ENCODE data around the gene FBXO47. TPM values are rescaled to one million over a fixed set of nuclear protein-coding genes. Genes with fewer than 3 reads are reported as not detected.
A peak's percentile ranks its signal among the peaks of the same experiment; 100 is the strongest.

Gene FBXO47
- total and polyA plus RNA-seq, 2 donors (not counting 3 experiments of a cell fraction or from before 2014, with no cell fraction given), result not detected

DNA sequence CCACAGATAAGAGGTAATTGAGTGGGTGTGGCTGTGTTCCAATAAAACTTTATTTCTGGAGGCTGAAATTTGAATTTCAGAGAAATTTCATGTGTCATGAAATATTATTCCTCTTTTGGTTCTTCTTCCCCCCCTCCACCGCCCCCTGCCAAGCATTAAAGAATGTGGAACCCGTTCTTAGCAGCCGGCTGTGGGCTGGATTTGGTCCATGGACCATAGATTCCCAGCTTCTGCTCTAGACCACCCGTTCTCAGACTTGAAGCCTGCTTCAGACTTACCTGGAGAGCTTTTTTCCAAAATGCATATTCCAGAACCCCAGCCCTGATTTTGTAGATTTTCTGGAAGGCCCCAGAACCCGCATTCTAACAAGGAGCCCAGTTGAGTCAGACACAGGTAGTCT is 56.9 kb downstream of the FBXO47 start:
- intact Hi-C loops (cut with micrococcal nuclease) (no loop called here), dilution Hi-C loops (cut with MboI; ENCODE audit: extremely low pct_ligation_motif_present, low sequenced_read_pairs) (no loop called here)
- no peak for DNase-seq (ENCODE audit: low read depth, low spot score)
- no peaks in the 10 kb centered on the region for H3K27me3 ChIP-seq (ENCODE audit: control insufficient read depth in 2 of 2, insufficient read depth in 2 of 2, low read length in 2 of 2)
- BruUV-seq (replicated peaks), result no TSS peak
- POLR2A ChIA-PET, result interaction anchor here (0.7 kb wide), 1 partner anchor 41 kb away, joined by 3 read pairs; the partner anchor contains the start of gene LASP1
- H3K27ac ChIP-seq (ENCODE audit: insufficient read depth, low read depth, low read length), result no peak overlapping the region
- no peak overlapping the region for H3K9ac ChIP-seq (replicated peaks; ENCODE audit: extremely low read depth, insufficient read depth, low read length)
- no peaks in the 10 kb centered on the region for H4K20me1 ChIP-seq (replicated peaks; ENCODE audit: control insufficient read depth, extremely low read depth, insufficient read depth, low read length)
- FAIRE-seq, result no peak
- peaks cover 32% of the 10 kb centered on the region for H3K4me1 ChIP-seq (ENCODE audit: control insufficient read depth, extremely low read depth, insufficient read depth, low read length)
- no peak overlapping the region for H2AFZ ChIP-seq (ENCODE audit: low read depth, low read length)
- no peaks in the 10 kb centered on the region for H3K9me3 ChIP-seq (replicated peaks; ENCODE audit: control insufficient read depth, insufficient read depth, low read length)
- peaks cover 6 to 35% of the 10 kb centered on the region in 2 experiments for H3K36me3 ChIP-seq (ENCODE audit: control insufficient read depth in 2 of 2, extremely low read depth in 1 of 2, insufficient read depth in 2 of 2, low read length in 2 of 2)
- no peak overlapping the region for H3K4me2 ChIP-seq (ENCODE audit: insufficient read depth, low read length)
- TF ChIP-seq EZH2 (IDR thresholded peaks at IDR 0.05; ENCODE audit: borderline replicate concordance, low read depth, low read length, severe bottlenecking) (no peak), POLR2AphosphoS5 (IDR thresholded peaks at IDR 0.05; ENCODE audit: insufficient read depth, low read depth, low read length) (no peak), MYC (IDR thresholded peaks at IDR 0.05; ENCODE audit: low read depth, low read length) (no peak), JUN (IDR thresholded peaks at IDR 0.05; ENCODE audit: borderline replicate concordance, insufficient read depth, insufficient read length, low read depth) (no peak)
- TF ChIP-seq, protein P1, sequence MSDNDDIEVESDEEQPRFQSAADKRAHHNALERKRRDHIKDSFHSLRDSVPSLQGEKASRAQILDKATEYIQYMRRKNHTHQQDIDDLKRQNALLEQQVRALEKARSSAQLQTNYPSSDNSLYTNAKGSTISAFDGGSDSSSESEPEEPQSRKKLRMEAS (IDR thresholded peaks at IDR 0.05; ENCODE audit: insufficient read depth, insufficient read length), result no peak
- H3K79me2 ChIP-seq (ENCODE audit: control insufficient read depth, insufficient read depth, low read length), result peaks cover 38% of the 10 kb centered on the region
- CTCF ChIA-PET, result no interaction called here
- H3K9me1 ChIP-seq (replicated peaks; ENCODE audit: control insufficient read depth, extremely low read depth, insufficient read depth, low read length), result no peaks in the 10 kb centered on the region
- no peak overlapping the region for H3K4me3 ChIP-seq (replicated peaks in 1 of 3; ENCODE audit: insufficient read depth in 1 of 3, low read depth in 1 of 3, low read length in 3 of 3)

GRCh38 chr17:38908676-38909181 is 58.5 kb downstream of the FBXO47 start:
- Histone ChIP-seq H3K79me2 (ENCODE audit: control insufficient read depth, insufficient read depth, low read length) (peaks cover 45% of the 10 kb centered on the region), H3K27me3 (ENCODE audit: control insufficient read depth in 2 of 2, insufficient read depth in 2 of 2, low read length in 2 of 2) (no peaks in the 10 kb centered on the region), H3K4me1 (ENCODE audit: control insufficient read depth, extremely low read depth, insufficient read depth, low read length) (peaks cover 32% of the 10 kb centered on the region), H3K9me1 (replicated peaks; ENCODE audit: control insufficient read depth, extremely low read depth, insufficient read depth, low read length) (no peaks in the 10 kb centered on the region), H4K20me1 (replicated peaks; ENCODE audit: control insufficient read depth, extremely low read depth, insufficient read depth, low read length) (no peaks in the 10 kb centered on the region), H3K4me2 (ENCODE audit: insufficient read depth, low read length) (no peak overlapping the region), H3K27ac (ENCODE audit: insufficient read depth, low read depth, low read length) (peak overlapping the region; percentile 24), H3K9ac (replicated peaks; ENCODE audit: extremely low read depth, insufficient read depth, low read length) (no peak overlapping the region), H3K36me3 (ENCODE audit: control insufficient read depth in 2 of 2, extremely low read depth in 1 of 2, insufficient read depth in 2 of 2, low read length in 2 of 2) (peaks cover 0 to 19% of the 10 kb centered on the region in 2 experiments), H3K4me3 (replicated peaks in 1 of 3; ENCODE audit: insufficient read depth in 1 of 3, low read depth in 1 of 3, low read length in 3 of 3) (no peak overlapping the region), H3K9me3 (replicated peaks; ENCODE audit: control insufficient read depth, insufficient read depth, low read length) (no peaks in the 10 kb centered on the region), H2AFZ (ENCODE audit: low read depth, low read length) (no peak overlapping the region)
- DNase-seq (ENCODE audit: low read depth, low spot score), result peak; percentile 56
- peak; percentile 93 for FAIRE-seq
- dilution Hi-C loops (cut with MboI; ENCODE audit: extremely low pct_ligation_motif_present, low sequenced_read_pairs), result no loop called here
- CTCF ChIA-PET, result interaction anchor here (0.6 to 2.5 kb wide), 5 partner anchors 14 to 74 kb away, joined by 3 to 9 read pairs (median 4); partner anchors contain the start of gene LASP1
- TF ChIP-seq, protein P1 (IDR thresholded peaks at IDR 0.05; ENCODE audit: insufficient read depth, insufficient read length), result peak; percentile 74
- TF ChIP-seq, protein P2, sequence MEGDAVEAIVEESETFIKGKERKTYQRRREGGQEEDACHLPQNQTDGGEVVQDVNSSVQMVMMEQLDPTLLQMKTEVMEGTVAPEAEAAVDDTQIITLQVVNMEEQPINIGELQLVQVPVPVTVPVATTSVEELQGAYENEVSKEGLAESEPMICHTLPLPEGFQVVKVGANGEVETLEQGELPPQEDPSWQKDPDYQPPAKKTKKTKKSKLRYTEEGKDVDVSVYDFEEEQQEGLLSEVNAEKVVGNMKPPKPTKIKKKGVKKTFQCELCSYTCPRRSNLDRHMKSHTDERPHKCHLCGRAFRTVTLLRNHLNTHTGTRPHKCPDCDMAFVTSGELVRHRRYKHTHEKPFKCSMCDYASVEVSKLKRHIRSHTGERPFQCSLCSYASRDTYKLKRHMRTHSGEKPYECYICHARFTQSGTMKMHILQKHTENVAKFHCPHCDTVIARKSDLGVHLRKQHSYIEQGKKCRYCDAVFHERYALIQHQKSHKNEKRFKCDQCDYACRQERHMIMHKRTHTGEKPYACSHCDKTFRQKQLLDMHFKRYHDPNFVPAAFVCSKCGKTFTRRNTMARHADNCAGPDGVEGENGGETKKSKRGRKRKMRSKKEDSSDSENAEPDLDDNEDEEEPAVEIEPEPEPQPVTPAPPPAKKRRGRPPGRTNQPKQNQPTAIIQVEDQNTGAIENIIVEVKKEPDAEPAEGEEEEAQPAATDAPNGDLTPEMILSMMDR (IDR thresholded peaks at IDR 0.05; ENCODE audit: extremely low read depth in 1 of 2, insufficient read depth in 1 of 2, low read depth in 1 of 2, low read length in 2 of 2), result no peak
- no peak for TF ChIP-seq POLR2AphosphoS5 (IDR thresholded peaks at IDR 0.05; ENCODE audit: insufficient read depth, low read depth, low read length)
- peak; percentile 68 for TF ChIP-seq MYC (IDR thresholded peaks at IDR 0.05; ENCODE audit: low read depth, low read length)
- no peak for TF ChIP-seq FOS (IDR thresholded peaks at IDR 0.05; ENCODE audit: borderline replicate concordance, insufficient read depth, low read length)
- TF ChIP-seq POLR2A (IDR thresholded peaks at IDR 0.05; ENCODE audit: low read depth, low read length), result no peak
- no peak for TF ChIP-seq EZH2 (IDR thresholded peaks at IDR 0.05; ENCODE audit: borderline replicate concordance, low read depth, low read length, severe bottlenecking)
- TF ChIP-seq JUN (IDR thresholded peaks at IDR 0.05; ENCODE audit: borderline replicate concordance, insufficient read depth, insufficient read length, low read depth), result no peak
- POLR2A ChIA-PET, result no interaction called here
- intact Hi-C loops (cut with micrococcal nuclease), result loop anchor here (2.0 kb wide), 1 partner anchor 38 kb away; the partner anchor contains the start of gene LASP1
- BruUV-seq (replicated peaks), result no TSS peak

Measured in endothelial cell of umbilical vein (primary cell).